ENCODE measurements around the gene STK35. TPM values are rescaled to one million over a fixed set of nuclear protein-coding genes. Genes with fewer than 3 reads are reported as not detected.

Gene STK35
- total and polyA plus RNA-seq, 2 donors (not counting 3 experiments of a cell fraction or from before 2014, with no cell fraction given), result 10.2 to 17.5 TPM

DNA sequence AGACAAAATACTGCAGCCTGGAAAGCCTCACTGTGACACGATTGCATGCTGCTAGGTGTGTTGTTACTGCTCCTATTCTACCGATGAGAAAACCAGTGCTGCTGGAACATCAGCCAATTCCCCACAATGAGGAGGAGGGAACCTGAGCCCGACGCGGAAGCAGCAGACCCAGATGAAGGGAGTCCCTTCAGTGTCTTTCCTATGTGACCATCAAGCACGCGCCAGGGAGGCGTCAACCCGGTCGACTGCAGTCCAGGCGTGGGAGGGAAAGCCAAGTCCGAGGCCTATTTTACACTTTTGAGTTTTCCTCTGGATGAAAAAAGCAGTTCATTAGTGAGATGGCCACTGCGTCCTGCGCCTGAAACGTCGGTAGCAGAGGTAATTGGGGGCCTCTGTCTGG lies 63.3 kb downstream of the STK35 start:
- Histone ChIP-seq H3K4me3 (replicated peaks in 1 of 3; ENCODE audit: insufficient read depth in 1 of 3, low read depth in 1 of 3, low read length in 3 of 3) (no peak overlapping the region), H3K36me3 (ENCODE audit: control insufficient read depth in 2 of 2, extremely low read depth in 1 of 2, insufficient read depth in 2 of 2, low read length in 2 of 2) (no peaks in the 10 kb centered on the region), H3K4me1 (ENCODE audit: control insufficient read depth, extremely low read depth, insufficient read depth, low read length) (no peaks in the 10 kb centered on the region), H2AFZ (ENCODE audit: low read depth, low read length) (no peak overlapping the region), H4K20me1 (replicated peaks; ENCODE audit: control insufficient read depth, extremely low read depth, insufficient read depth, low read length) (no peaks in the 10 kb centered on the region), H3K79me2 (ENCODE audit: control insufficient read depth, insufficient read depth, low read length) (no peaks in the 10 kb centered on the region), H3K27ac (ENCODE audit: insufficient read depth, low read depth, low read length) (no peak overlapping the region), H3K9ac (replicated peaks; ENCODE audit: extremely low read depth, insufficient read depth, low read length) (no peak overlapping the region), H3K9me3 (replicated peaks; ENCODE audit: control insufficient read depth, insufficient read depth, low read length) (no peaks in the 10 kb centered on the region), H3K27me3 (ENCODE audit: control insufficient read depth in 2 of 2, insufficient read depth in 2 of 2, low read length in 2 of 2) (no peaks in the 10 kb centered on the region), H3K9me1 (replicated peaks; ENCODE audit: control insufficient read depth, extremely low read depth, insufficient read depth, low read length) (no peaks in the 10 kb centered on the region), H3K4me2 (ENCODE audit: insufficient read depth, low read length) (no peak overlapping the region)
- no TSS peak for BruUV-seq (replicated peaks)
- CTCF ChIA-PET, result no interaction called here
- TF ChIP-seq GATA2 (IDR thresholded peaks at IDR 0.05; ENCODE audit: insufficient read depth, insufficient read length, low read depth, low read length) (no peak), POLR2AphosphoS5 (IDR thresholded peaks at IDR 0.05; ENCODE audit: insufficient read depth, low read depth, low read length) (no peak), POLR2A (IDR thresholded peaks at IDR 0.05; ENCODE audit: low read depth, low read length) (no peak)
- TF ChIP-seq, protein P1, sequence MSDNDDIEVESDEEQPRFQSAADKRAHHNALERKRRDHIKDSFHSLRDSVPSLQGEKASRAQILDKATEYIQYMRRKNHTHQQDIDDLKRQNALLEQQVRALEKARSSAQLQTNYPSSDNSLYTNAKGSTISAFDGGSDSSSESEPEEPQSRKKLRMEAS (IDR thresholded peaks at IDR 0.05; ENCODE audit: insufficient read depth, insufficient read length), result no peak
- FAIRE-seq (no peak), DNase-seq (ENCODE audit: low read depth, low spot score) (no peak)
- intact Hi-C loops (cut with micrococcal nuclease) (no loop called here), dilution Hi-C loops (cut with MboI; ENCODE audit: extremely low pct_ligation_motif_present, low sequenced_read_pairs) (no loop called here)
- POLR2A ChIA-PET, result no interaction called here

GRCh38 chr20:2165871-2166270 lies 64.2 kb downstream of the STK35 start:
- H3K9me1 ChIP-seq (replicated peaks; ENCODE audit: control insufficient read depth, extremely low read depth, insufficient read depth, low read length), result no peaks in the 10 kb centered on the region
- no peak overlapping the region for H3K4me3 ChIP-seq (replicated peaks in 1 of 3; ENCODE audit: insufficient read depth in 1 of 3, low read depth in 1 of 3, low read length in 3 of 3)
- dilution Hi-C loops (cut with MboI; ENCODE audit: extremely low pct_ligation_motif_present, low sequenced_read_pairs) (no loop called here), intact Hi-C loops (cut with micrococcal nuclease) (no loop called here)
- H3K4me1 ChIP-seq (ENCODE audit: control insufficient read depth, extremely low read depth, insufficient read depth, low read length), result no peaks in the 10 kb centered on the region
- H3K36me3 ChIP-seq (ENCODE audit: control insufficient read depth in 2 of 2, extremely low read depth in 1 of 2, insufficient read depth in 2 of 2, low read length in 2 of 2), result no peaks in the 10 kb centered on the region
- DNase-seq (ENCODE audit: low read depth, low spot score), result no peak
- TF ChIP-seq GATA2 (IDR thresholded peaks at IDR 0.05; ENCODE audit: insufficient read depth, insufficient read length, low read depth, low read length) (no peak), POLR2AphosphoS5 (IDR thresholded peaks at IDR 0.05; ENCODE audit: insufficient read depth, low read depth, low read length) (no peak), FOS (IDR thresholded peaks at IDR 0.05; ENCODE audit: borderline replicate concordance, insufficient read depth, low read length) (no peak), EZH2 (IDR thresholded peaks at IDR 0.05; ENCODE audit: borderline replicate concordance, low read depth, low read length, severe bottlenecking) (no peak), CTCF (IDR thresholded peaks at IDR 0.05; ENCODE audit: extremely low read depth in 1 of 2, insufficient read depth in 1 of 2, low read depth in 1 of 2, low read length in 2 of 2) (no peak), POLR2A (IDR thresholded peaks at IDR 0.05; ENCODE audit: low read depth, low read length) (no peak), JUN (IDR thresholded peaks at IDR 0.05; ENCODE audit: borderline replicate concordance, insufficient read depth, insufficient read length, low read depth) (no peak), MYC (IDR thresholded peaks at IDR 0.05; ENCODE audit: low read depth, low read length) (no peak)
- TF ChIP-seq, protein P1 (IDR thresholded peaks at IDR 0.05; ENCODE audit: insufficient read depth, insufficient read length), result no peak
- H3K4me2 ChIP-seq (ENCODE audit: insufficient read depth, low read length), result no peak overlapping the region
- no peaks in the 10 kb centered on the region for H3K27me3 ChIP-seq (ENCODE audit: control insufficient read depth in 2 of 2, insufficient read depth in 2 of 2, low read length in 2 of 2)
- no peak for FAIRE-seq
- POLR2A ChIA-PET, result no interaction called here
- H3K9ac ChIP-seq (replicated peaks; ENCODE audit: extremely low read depth, insufficient read depth, low read length), result no peak overlapping the region
- CTCF ChIA-PET, result interaction anchor here (1.4 kb wide), 1 partner anchor 9 kb away, joined by 4 read pairs; no protein-coding TSS in a partner anchor
- no peaks in the 10 kb centered on the region for H3K9me3 ChIP-seq (replicated peaks; ENCODE audit: control insufficient read depth, insufficient read depth, low read length)
- no peak overlapping the region for H2AFZ ChIP-seq (ENCODE audit: low read depth, low read length)
- H3K79me2 ChIP-seq (ENCODE audit: control insufficient read depth, insufficient read depth, low read length), result no peaks in the 10 kb centered on the region
- BruUV-seq (replicated peaks), result no TSS peak
- no peak overlapping the region for H3K27ac ChIP-seq (ENCODE audit: insufficient read depth, low read depth, low read length)
- no peaks in the 10 kb centered on the region for H4K20me1 ChIP-seq (replicated peaks; ENCODE audit: control insufficient read depth, extremely low read depth, insufficient read depth, low read length)

All from endothelial cell of umbilical vein (primary cell).